ENCODE data around the gene CADPS2.

The CADPS2 gene

GRCh38 chr7:122762071-122762470, 124.2 kb downstream of the CADPS2 start:
- in situ Hi-C loops (cut with MboI; ENCODE audit: low pct_unique_long_range_greater_than_20kb, low sequenced_read_pairs, unreplicated experiment), result no loop called here
- no peak for DNase-seq (ENCODE audit: low spot score)
- TF ChIP-seq CTCF (IDR thresholded peaks at IDR 0.05; ENCODE audit: extremely low read depth, insufficient read depth, missing control alignments), result no peak

GRCh38 chr7:122758501-122758900, 127.8 kb downstream of the CADPS2 start:
- in situ Hi-C loops (cut with MboI; ENCODE audit: low pct_unique_long_range_greater_than_20kb, low sequenced_read_pairs, unreplicated experiment), result no loop called here

GRCh38 chr7:122756860-122757259, 129.4 kb downstream of the CADPS2 start:
- no peak for TF ChIP-seq CTCF (IDR thresholded peaks at IDR 0.05; ENCODE audit: extremely low read depth, insufficient read depth, missing control alignments)
- in situ Hi-C loops (cut with MboI; ENCODE audit: low pct_unique_long_range_greater_than_20kb, low sequenced_read_pairs, unreplicated experiment), result no loop called here
- no peak for DNase-seq (ENCODE audit: low spot score)

More at GRCh38 chr7:122758501-122758900, 127.8 kb downstream of the CADPS2 start:
- no peak for DNase-seq (ENCODE audit: low spot score)
- no peak for TF ChIP-seq CTCF (IDR thresholded peaks at IDR 0.05; ENCODE audit: extremely low read depth, insufficient read depth, missing control alignments)

- in situ Hi-C loops (cut with MboI; ENCODE audit: low pct_unique_long_range_greater_than_20kb, low sequenced_read_pairs, unreplicated experiment), result no loop called here
- no peak for DNase-seq (ENCODE audit: low spot score)
- TF ChIP-seq CTCF (IDR thresholded peaks at IDR 0.05; ENCODE audit: extremely low read depth, insufficient read depth, missing control alignments), result no peak
Measured at GRCh38 chr7:122755696-122756095, 130.6 kb downstream of the CADPS2 start.

GRCh38 chr7:122752583-122752982, 133.7 kb downstream of the CADPS2 start:
- no peak for TF ChIP-seq CTCF (IDR thresholded peaks at IDR 0.05; ENCODE audit: extremely low read depth, insufficient read depth, missing control alignments)
- in situ Hi-C loops (cut with MboI; ENCODE audit: low pct_unique_long_range_greater_than_20kb, low sequenced_read_pairs, unreplicated experiment), result no loop called here
- DNase-seq (ENCODE audit: low spot score), result no peak

- no peak for TF ChIP-seq CTCF (IDR thresholded peaks at IDR 0.05; ENCODE audit: extremely low read depth, insufficient read depth, missing control alignments)
- in situ Hi-C loops (cut with MboI; ENCODE audit: low pct_unique_long_range_greater_than_20kb, low sequenced_read_pairs, unreplicated experiment), result no loop called here
- no peak for DNase-seq (ENCODE audit: low spot score)
Measured at GRCh38 chr7:122750389-122750788, 135.9 kb downstream of the CADPS2 start.

GRCh38 chr7:122748195-122748594, 138.1 kb downstream of the CADPS2 start:
- DNase-seq (ENCODE audit: low spot score), result no peak
- TF ChIP-seq CTCF (IDR thresholded peaks at IDR 0.05; ENCODE audit: extremely low read depth, insufficient read depth, missing control alignments), result no peak
- in situ Hi-C loops (cut with MboI; ENCODE audit: low pct_unique_long_range_greater_than_20kb, low sequenced_read_pairs, unreplicated experiment), result no loop called here
